GM12864 (cell line): ENCODE data around the gene MAPRE2.

Source experiments
- DNase-seq: peaks from one replicate; pipeline ENCODE4 v3.0.0-alpha.2; 2011; ENCODE audit warnings: low read depth
- H3K4me3 ChIP-seq: 2 replicates; pipeline ENCODE4 v1.5.1; 2011; ENCODE audit warnings: mild to moderate bottlenecking, low read depth, low read length, control low read depth
- TF ChIP-seq, protein P1 (sequence below): IDR thresholded peaks from 2 replicates; pipeline ENCODE4 v1.5.1; 2011; ENCODE audit warnings: low read depth, mild to moderate bottlenecking, moderate library complexity, low read length, control low read depth, inconsistent platforms; ENCODE audit errors: missing control alignments

MAPRE2 gene

DNA sequence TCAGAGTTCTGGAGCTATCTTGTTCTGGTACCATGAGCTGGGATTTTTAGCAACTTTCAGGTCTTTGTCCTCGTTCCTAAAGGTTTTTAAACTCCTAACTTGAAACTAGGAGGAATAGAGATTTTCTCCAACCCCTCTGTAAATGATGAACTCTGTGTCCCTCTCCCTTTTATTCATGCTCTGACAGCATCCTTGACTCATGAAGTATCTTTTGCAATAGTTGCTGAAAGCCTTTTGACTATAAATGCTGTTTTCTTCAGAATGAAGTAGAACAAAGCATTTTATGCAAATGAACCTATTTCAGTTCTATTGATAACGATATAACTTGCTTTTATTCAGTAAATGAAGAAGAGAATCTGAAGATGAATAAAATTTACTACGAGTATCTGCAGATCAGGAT, 17.0 kb upstream of the MAPRE2 start:
- H3K4me3 ChIP-seq, result no peak overlapping the region
- TF ChIP-seq, protein P1, sequence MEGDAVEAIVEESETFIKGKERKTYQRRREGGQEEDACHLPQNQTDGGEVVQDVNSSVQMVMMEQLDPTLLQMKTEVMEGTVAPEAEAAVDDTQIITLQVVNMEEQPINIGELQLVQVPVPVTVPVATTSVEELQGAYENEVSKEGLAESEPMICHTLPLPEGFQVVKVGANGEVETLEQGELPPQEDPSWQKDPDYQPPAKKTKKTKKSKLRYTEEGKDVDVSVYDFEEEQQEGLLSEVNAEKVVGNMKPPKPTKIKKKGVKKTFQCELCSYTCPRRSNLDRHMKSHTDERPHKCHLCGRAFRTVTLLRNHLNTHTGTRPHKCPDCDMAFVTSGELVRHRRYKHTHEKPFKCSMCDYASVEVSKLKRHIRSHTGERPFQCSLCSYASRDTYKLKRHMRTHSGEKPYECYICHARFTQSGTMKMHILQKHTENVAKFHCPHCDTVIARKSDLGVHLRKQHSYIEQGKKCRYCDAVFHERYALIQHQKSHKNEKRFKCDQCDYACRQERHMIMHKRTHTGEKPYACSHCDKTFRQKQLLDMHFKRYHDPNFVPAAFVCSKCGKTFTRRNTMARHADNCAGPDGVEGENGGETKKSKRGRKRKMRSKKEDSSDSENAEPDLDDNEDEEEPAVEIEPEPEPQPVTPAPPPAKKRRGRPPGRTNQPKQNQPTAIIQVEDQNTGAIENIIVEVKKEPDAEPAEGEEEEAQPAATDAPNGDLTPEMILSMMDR, result no peak
- no peak for DNase-seq

DNA sequence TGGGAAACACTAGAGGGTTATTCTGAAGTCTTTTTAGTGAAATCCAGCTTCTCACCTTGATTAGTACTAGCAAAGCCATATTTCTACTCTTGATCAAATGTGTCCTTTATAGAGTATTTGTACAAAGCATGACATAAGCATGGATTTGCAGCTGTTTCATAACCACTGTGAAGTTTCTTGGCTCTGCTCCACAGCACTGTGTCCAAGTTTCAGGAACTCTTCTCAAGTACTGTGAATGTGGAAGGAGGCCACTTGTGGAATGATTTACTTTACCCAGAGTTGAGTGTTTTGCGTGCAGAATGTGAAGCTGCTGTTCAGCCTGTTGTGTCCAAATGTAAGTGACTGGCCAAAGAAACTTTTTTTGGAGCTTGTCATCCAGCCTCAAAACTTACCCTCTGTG, 16.2 kb upstream of the MAPRE2 start:
- TF ChIP-seq, protein P1, result no peak
- no peak overlapping the region for H3K4me3 ChIP-seq
- no peak for DNase-seq

DNA sequence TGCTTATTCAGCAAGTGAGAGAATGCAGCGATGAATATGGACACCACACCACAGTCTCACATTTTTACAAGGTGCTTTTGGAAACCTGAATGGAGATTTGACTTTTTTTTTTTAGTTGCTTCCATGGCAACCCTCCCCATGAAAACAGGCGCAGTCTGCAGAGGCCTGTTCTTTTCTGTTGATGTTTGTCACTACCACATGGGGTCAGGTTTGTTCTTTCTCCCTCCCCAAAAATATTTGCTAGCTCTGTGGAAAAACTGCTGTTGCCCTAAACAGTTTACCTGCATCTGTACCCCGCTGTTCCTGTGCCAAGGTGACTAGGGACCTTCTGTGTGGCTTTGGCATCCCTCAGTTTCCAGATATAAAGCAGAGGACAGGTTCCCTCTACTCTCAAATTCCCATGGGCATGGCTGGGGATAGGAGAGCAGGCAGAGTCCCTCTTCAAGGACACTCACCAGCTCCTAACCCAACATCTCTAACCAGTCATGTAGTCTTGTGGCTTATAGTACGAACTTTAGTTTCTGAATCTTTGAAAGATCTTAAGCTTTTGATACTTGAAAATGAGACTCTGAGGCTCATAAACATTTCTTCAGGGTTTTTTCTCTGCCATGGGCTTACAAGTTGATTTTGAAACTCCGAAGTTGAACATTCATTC, 14.7 kb upstream of the MAPRE2 start:
- no peak overlapping the region for H3K4me3 ChIP-seq
- DNase-seq, result no peak

DNA sequence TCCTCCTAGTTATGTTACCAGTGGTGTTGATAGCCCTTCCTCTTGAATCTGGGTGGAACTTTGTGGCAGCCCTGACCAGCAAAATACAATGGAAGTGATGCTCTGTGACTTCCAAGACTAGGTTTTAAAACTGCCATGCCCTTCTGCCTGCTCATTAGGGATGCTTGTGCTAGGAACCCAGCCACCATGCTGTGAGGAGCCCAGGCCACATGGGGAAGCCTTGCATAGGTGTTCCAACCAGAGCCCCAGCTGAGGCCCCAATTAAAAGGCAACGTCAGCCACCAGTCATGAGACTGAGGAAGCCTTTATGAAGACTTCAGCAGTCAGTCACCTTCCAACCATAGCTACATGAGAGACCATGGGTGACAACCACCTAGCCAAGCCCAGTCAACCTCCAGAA, 14.0 kb upstream of the MAPRE2 start:
- TF ChIP-seq, protein P1, result no peak
- DNase-seq, result no peak
- H3K4me3 ChIP-seq, result no peak overlapping the region

More for the DNA sequence above, 14.7 kb upstream of the MAPRE2 start:
- TF ChIP-seq, protein P1, result peak; percentile 28

DNA sequence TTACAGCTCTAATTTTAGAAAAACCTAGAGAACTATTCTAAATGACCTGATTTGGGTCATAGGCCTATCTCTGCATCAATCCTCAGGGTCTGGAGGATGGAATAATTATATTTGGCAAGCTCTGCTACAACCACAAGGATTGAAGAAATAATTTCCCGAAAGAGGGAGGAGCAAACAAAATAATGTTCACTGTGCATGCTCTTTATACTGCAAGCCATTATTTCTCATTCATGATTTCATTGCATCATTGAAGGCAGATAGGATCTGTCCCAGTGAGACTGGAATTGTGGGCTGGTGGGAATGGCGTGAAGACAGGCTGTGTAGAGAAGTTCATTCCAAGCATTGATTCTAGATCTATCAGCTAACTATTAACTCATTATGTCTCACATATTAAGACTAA, 12.7 kb upstream of the MAPRE2 start:
- no peak overlapping the region for H3K4me3 ChIP-seq
- DNase-seq, result no peak
- TF ChIP-seq, protein P1, result no peak

DNA sequence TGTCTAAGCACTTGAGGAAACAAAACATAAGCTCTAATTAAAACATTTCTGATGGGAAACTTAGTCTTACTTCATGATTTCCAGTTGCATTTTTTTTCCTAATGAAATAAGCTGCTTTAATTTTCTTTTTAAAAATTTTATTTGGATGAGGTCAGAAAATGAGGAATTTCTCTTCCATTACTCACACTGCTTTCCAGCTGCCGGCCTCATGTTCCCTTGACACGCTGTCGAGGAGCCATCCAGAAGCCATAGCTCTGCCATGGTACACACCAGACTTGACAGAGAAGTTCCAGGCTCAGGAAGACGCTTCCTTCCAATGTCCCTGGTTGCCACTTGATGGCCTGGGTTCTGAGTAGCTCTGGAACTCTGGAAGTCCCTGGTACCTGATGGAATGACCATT, 12.1 kb upstream of the MAPRE2 start:
- no peak for DNase-seq
- H3K4me3 ChIP-seq, result no peak overlapping the region
- TF ChIP-seq, protein P1, result no peak

DNA sequence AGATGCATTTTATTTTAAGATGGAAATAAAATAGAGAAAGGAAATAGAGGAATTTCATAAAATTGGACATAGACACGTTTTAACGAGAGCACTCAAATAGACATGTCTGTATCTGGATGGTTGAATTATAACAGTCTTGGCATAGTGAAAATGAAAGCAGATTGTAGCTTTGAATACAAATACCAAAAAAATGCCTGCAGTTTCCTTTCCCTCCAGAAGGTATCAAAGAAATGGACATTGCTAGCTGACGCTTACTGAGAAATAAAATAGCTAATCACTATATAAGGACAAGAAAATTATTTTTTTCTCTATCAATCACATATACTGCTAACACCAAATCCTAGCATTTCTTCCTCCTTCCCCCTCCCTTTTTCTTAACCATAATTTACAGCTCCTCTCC, 11.4 kb upstream of the MAPRE2 start:
- H3K4me3 ChIP-seq, result peak overlapping the region; percentile 31; the same call in 1 of the 2 replicates
- no peak for DNase-seq
- TF ChIP-seq, protein P1, result peak; percentile 16
